ENCODE data around the gene NUTM1.
"Not testable (repeated sequence)": the region's sequence is repeated elsewhere in the genome, so short reads cannot be mapped to it uniquely, and the experiment has no call there.

NUTM1 gene

GRCh38 chr15:34397637-34398259 lies 54.6 kb downstream of the NUTM1 start:
- H3K27ac ChIP-seq (ENCODE audit: low read length); H3K9ac ChIP-seq (ENCODE audit: low read length); H3K36me3 ChIP-seq (ENCODE audit: control insufficient read depth, low read depth, low read length); H3K4me3 ChIP-seq (ENCODE audit: low read length); H3K27me3 ChIP-seq (ENCODE audit: control insufficient read depth, insufficient read depth, low read length); H3K9me3 ChIP-seq (ENCODE audit: control insufficient read depth, low read depth, low read length); H3K4me1 ChIP-seq (ENCODE audit: control insufficient read depth, low read depth, low read length): not testable (repeated sequence)

- H3K9me3 ChIP-seq (ENCODE audit: control insufficient read depth, low read depth, low read length); H3K4me3 ChIP-seq (ENCODE audit: low read length); H3K27ac ChIP-seq (ENCODE audit: low read length); H3K27me3 ChIP-seq (ENCODE audit: control insufficient read depth, insufficient read depth, low read length); H3K4me1 ChIP-seq (ENCODE audit: control insufficient read depth, low read depth, low read length); H3K36me3 ChIP-seq (ENCODE audit: control insufficient read depth, low read depth, low read length); H3K9ac ChIP-seq (ENCODE audit: low read length): not testable (repeated sequence)
Observed at GRCh38 chr15:34403160-34403598, 60.1 kb downstream of the NUTM1 start.

DNA sequence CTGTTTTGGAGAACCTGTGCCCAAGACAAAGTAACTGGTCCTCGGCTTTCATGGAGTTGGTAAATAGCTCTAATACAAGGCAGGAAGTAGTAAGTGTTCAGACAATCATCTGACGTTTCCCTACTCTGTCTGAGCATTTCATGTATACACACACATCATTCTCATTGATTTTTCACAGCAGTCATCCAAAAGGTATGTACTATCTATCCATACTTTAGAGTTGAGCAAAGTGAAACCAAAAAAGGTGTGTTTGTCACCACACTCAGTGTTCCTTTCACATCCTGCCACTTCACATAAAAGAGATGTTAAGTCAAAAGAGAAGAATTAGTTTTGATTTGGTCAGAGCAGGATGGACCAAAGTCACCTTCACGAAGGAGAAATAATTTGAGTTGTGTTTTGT lies 60.8 kb downstream of the NUTM1 start:
- H3K9me3 ChIP-seq (ENCODE audit: control insufficient read depth, low read depth, low read length); H3K9ac ChIP-seq (ENCODE audit: low read length); H3K4me3 ChIP-seq (ENCODE audit: low read length); H3K36me3 ChIP-seq (ENCODE audit: control insufficient read depth, low read depth, low read length); H3K4me1 ChIP-seq (ENCODE audit: control insufficient read depth, low read depth, low read length); H3K27me3 ChIP-seq (ENCODE audit: control insufficient read depth, insufficient read depth, low read length); H3K27ac ChIP-seq (ENCODE audit: low read length): not testable (repeated sequence)
